Natural killer cell treated with Interleukin-12 subunit alpha and Interleukin-12 subunit beta and Interleukin-15 and Interleukin-18, amount 100 ng/mL, for 72 hours (primary cell): ENCODE measurements around the gene GUCY1A1. TPM values are rescaled to one million over a fixed set of nuclear protein-coding genes. Genes with fewer than 3 reads are reported as not detected.

ENCODE experiments used
- ATAC-seq, 2 donors: fragments of 150-1000 bp; cut with Tn5 transposase in 1 of 2; sonication (Bioruptor Pico), chemical (Tn5 transposase) in 1 of 2; 2 replicates each; pipeline ENCODE4 v1.10.0; 2021
- DNase-seq: peaks from one replicate; pipeline ENCODE4 v3.0.0; 2022; ENCODE audit warnings: low spot score
- H3K27ac Mint-ChIP-seq, 2 donors: 1 replicate in 1 of 2; 2 replicates in 1 of 2; pipeline ENCODE4 v1.8.0; 2022; ENCODE audit warnings: mixed read lengths in 2 of 2, mild to moderate bottlenecking in 1 of 2, moderate library complexity in 1 of 2
- H3K27me3 Mint-ChIP-seq, 2 donors: 1 replicate in 1 of 2; 2 replicates in 1 of 2; pipeline ENCODE4 v1.8.0; 2022; ENCODE audit warnings: mixed read lengths in 2 of 2
- H3K36me3 Mint-ChIP-seq: one replicate; pipeline ENCODE4 v1.8.0; 2022; ENCODE audit warnings: mixed read lengths
- H3K4me1 Mint-ChIP-seq, 2 donors: 1 replicate in 1 of 2; 2 replicates in 1 of 2; pipeline ENCODE4 v1.8.0; 2022; ENCODE audit warnings: low read depth in 2 of 2, mixed read lengths in 2 of 2, mild to moderate bottlenecking in 1 of 2
- H3K4me3 Mint-ChIP-seq: one replicate; pipeline ENCODE4 v1.8.0; 2022; ENCODE audit warnings: mixed read lengths
- H3K9me3 Mint-ChIP-seq: 2 replicates; pipeline ENCODE4 v1.8.0; 2022; ENCODE audit warnings: mixed read lengths
- total RNA-seq, 2 donors: library from RNA; stranded (reverse); gene quantifications; one replicate each; pipeline ENCODE4 v1.2.3, GENCODE V29; 2022

GUCY1A1 gene
- total RNA-seq, 2 donors from 2014 or later = 0.64 to 0.95 TPM

- no peaks in the 10 kb centered on the region for H3K4me1 Mint-ChIP-seq
- DNase-seq (no peak), ATAC-seq (no peak)
- H3K9me3 Mint-ChIP-seq = no peaks in the 10 kb centered on the region
- no peak overlapping the region for H3K27ac Mint-ChIP-seq
- H3K4me3 Mint-ChIP-seq = no peak overlapping the region
- H3K27me3 Mint-ChIP-seq = no peaks in the 10 kb centered on the region
- H3K36me3 Mint-ChIP-seq = no peaks in the 10 kb centered on the region
These were observed 43.3 kb downstream of the GUCY1A1 start for GRCh38 chr4:155709918-155710317.

DNA sequence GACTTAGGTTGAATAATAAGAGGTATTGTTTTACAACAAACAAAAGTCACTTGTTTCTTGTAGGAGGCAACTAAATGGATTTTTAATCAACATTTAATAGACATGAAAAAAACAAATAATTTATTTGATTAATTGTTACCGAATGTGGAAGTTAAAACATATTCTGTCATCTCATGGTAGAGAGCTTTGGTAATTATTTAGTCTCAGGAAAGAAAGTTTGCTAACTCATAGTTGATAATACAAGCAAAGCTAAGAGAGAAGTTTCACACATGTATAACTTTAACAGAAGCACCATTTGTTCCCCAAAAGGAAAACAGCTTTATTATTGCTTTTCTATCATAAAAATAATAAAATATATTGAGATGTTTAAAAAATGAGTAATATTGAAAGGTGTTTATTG is 44.9 kb downstream of the GUCY1A1 start:
- H3K9me3 Mint-ChIP-seq = no peaks in the 10 kb centered on the region
- H3K27ac Mint-ChIP-seq = no peak overlapping the region
- no peak overlapping the region for H3K4me3 Mint-ChIP-seq
- H3K36me3 Mint-ChIP-seq = no peaks in the 10 kb centered on the region
- H3K27me3 Mint-ChIP-seq = no peaks in the 10 kb centered on the region
- ATAC-seq (no peak), DNase-seq (no peak)
- no peaks in the 10 kb centered on the region for H3K4me1 Mint-ChIP-seq

DNA sequence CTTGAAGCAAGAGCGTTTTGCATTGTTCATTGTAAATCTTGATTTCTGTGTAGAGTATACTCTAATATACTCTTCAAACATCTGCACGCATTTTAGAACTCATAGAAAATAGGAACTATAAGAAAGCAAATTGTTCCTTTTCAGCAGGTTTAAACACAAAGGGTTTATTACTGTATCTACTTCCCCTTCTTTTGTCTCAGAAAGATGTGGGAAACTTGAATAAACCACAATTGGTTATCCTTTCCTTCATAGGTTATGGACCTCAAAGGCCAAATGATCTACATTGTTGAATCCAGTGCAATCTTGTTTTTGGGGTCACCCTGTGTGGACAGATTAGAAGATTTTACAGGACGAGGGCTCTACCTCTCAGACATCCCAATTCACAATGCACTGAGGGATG is 46.2 kb downstream of the GUCY1A1 start:
- DNase-seq (no peak), ATAC-seq (no peak)
- H3K27me3 Mint-ChIP-seq = no peaks in the 10 kb centered on the region
- no peak overlapping the region for H3K27ac Mint-ChIP-seq
- H3K36me3 Mint-ChIP-seq = no peaks in the 10 kb centered on the region
- no peaks in the 10 kb centered on the region for H3K4me1 Mint-ChIP-seq
- no peak overlapping the region for H3K4me3 Mint-ChIP-seq
- H3K9me3 Mint-ChIP-seq = no peaks in the 10 kb centered on the region

- no peak for ATAC-seq
- H3K27me3 Mint-ChIP-seq = no peaks in the 10 kb centered on the region
- no peaks in the 10 kb centered on the region for H3K9me3 Mint-ChIP-seq
- H3K36me3 Mint-ChIP-seq = no peaks in the 10 kb centered on the region
- H3K4me3 Mint-ChIP-seq = no peak overlapping the region
- no peaks in the 10 kb centered on the region for H3K4me1 Mint-ChIP-seq
- DNase-seq = no peak
- H3K27ac Mint-ChIP-seq = no peak overlapping the region
These were observed 47.3 kb downstream of the GUCY1A1 start for GRCh38 chr4:155713911-155714310.

- DNase-seq (no peak), ATAC-seq (no peak)
- Mint-ChIP-seq H3K9me3 (no peaks in the 10 kb centered on the region), H3K4me3 (no peak overlapping the region), H3K36me3 (no peaks in the 10 kb centered on the region), H3K4me1 (no peaks in the 10 kb centered on the region), H3K27ac (no peak overlapping the region), H3K27me3 (no peaks in the 10 kb centered on the region)
These were observed 55.7 kb downstream of the GUCY1A1 start for GRCh38 chr4:155722336-155722735.

DNA sequence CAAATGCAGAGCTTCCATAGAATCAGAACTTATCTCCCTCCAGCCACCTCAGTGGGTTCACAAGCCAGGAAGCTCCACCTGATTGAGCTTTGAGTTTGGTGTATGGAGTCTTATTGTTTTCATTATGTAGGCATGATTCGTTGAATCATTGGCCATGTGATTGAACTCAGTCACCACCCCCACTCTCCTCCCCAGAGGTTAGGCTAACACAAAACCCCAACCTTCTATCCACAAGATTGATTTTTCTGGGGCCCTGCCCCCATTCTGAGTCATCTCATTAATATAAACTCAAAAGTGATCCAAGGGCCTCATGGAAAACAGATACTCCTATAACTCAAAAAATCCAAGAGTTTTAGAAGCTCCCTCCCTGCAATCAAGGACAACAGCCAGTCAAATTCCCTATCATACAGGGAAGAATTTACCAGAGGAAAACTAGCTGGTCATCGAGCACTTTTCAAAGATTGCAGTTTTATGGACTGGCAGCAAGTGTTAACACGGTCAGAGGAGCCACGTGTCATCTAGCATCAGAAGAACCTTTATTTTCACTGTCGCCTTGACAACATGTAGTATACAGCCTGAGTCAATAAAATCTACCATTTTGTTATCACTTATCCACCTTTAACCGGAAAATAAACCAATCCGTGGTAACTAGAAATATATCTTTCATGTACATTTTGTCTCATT is 56.3 kb downstream of the GUCY1A1 start:
- H3K36me3 Mint-ChIP-seq = no peaks in the 10 kb centered on the region

GRCh38 chr4:155724731-155725130 is 58.1 kb downstream of the GUCY1A1 start:
- H3K4me3 Mint-ChIP-seq = no peak overlapping the region
- H3K4me1 Mint-ChIP-seq = no peaks in the 10 kb centered on the region
- no peak overlapping the region for H3K27ac Mint-ChIP-seq
- no peaks in the 10 kb centered on the region for H3K36me3 Mint-ChIP-seq
- DNase-seq (no peak), ATAC-seq (no peak)
- H3K27me3 Mint-ChIP-seq = no peaks in the 10 kb centered on the region
- H3K9me3 Mint-ChIP-seq = no peaks in the 10 kb centered on the region

More for the DNA sequence above, 56.3 kb downstream of the GUCY1A1 start:
- no peaks in the 10 kb centered on the region for H3K9me3 Mint-ChIP-seq
- H3K27me3 Mint-ChIP-seq = no peaks in the 10 kb centered on the region
- no peak for ATAC-seq
- no peak for DNase-seq
- no peak overlapping the region for H3K27ac Mint-ChIP-seq
- H3K4me3 Mint-ChIP-seq = no peak overlapping the region
- H3K4me1 Mint-ChIP-seq = no peaks in the 10 kb centered on the region

DNA sequence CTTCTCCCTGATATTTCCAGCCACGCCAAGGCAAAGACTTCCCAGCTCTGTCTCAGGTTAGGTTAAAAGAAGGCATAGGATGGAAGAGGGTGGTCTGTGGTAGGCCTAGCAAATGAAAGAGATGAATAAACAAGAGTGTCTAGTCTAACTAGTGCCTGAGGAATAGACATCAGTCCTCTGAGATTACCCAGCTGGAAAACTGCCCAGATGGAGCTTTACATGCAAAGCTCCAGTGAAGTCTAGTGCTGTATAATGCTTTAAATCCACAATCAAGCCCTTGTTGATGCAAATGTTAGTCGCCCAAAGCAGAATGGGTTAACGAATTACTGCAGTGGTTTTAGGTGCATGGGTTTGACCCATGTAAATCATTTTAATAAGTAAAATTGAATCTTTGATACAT is 67.4 kb downstream of the GUCY1A1 start:
- Mint-ChIP-seq H3K27ac (no peak overlapping the region), H3K4me1 (no peaks in the 10 kb centered on the region), H3K36me3 (no peaks in the 10 kb centered on the region), H3K4me3 (no peak overlapping the region), H3K9me3 (no peaks in the 10 kb centered on the region), H3K27me3 (peaks cover 0 to 6% of the 10 kb centered on the region in 2 donors)
- DNase-seq = no peak
- no peak for ATAC-seq

DNA sequence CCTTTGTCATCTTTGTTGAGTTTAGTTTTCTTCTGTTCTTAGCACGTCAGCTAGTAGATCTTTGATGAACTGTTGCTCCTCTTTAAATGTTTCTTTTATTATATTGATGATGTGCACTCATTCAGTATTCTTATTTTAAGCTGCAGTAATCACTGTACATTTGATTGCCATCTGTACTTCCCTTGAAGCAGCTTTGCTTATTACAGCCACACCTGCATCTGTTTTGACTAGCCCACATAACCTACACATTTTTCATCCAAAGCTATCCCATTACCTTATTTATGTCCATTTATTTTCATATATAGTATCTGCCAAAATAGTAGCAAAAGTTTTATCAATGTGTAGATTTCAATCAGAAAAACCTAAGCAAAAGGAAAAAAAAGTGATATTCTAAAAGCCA is 68.3 kb downstream of the GUCY1A1 start:
- peaks cover 0 to 6% of the 10 kb centered on the region in 2 donors for H3K27me3 Mint-ChIP-seq
- ATAC-seq (no peak), DNase-seq (no peak)
- no peaks in the 10 kb centered on the region for H3K9me3 Mint-ChIP-seq
- no peaks in the 10 kb centered on the region for H3K36me3 Mint-ChIP-seq
- H3K4me1 Mint-ChIP-seq = no peaks in the 10 kb centered on the region
- no peak overlapping the region for H3K27ac Mint-ChIP-seq
- H3K4me3 Mint-ChIP-seq = no peak overlapping the region

DNA sequence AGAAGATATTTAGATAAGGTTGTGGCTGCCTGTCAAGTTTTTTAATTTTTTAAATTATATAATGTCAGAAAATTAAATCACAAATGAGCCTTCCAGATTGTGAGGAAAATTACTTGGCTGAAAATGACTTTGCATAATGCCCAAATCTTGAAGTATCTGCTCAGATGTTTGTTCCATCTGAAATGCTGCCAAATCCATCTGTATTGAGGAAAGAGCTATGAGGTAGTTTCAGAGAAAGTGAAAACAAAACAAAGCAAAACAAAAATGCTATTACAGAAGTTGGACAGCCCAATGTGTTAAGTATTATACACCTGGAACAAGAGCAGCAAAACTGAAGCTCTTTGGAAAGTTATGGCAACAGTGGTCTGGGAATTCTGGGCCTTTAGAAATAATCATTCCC is 68.8 kb downstream of the GUCY1A1 start:
- Mint-ChIP-seq H3K4me3 (no peak overlapping the region), H3K9me3 (no peaks in the 10 kb centered on the region), H3K4me1 (no peaks in the 10 kb centered on the region), H3K36me3 (no peaks in the 10 kb centered on the region), H3K27me3 (peaks cover 0 to 6% of the 10 kb centered on the region in 2 donors), H3K27ac (no peak overlapping the region)
- DNase-seq = no peak
- no peak for ATAC-seq

- Mint-ChIP-seq H3K4me1 (no peaks in the 10 kb centered on the region), H3K36me3 (no peaks in the 10 kb centered on the region), H3K9me3 (no peaks in the 10 kb centered on the region), H3K27me3 (peaks cover 0 to 6% of the 10 kb centered on the region in 2 donors), H3K27ac (no peak overlapping the region), H3K4me3 (no peak overlapping the region)
- DNase-seq = no peak
- no peak for ATAC-seq
These were observed 71.9 kb downstream of the GUCY1A1 start for GRCh38 chr4:155738548-155738947.

GRCh38 chr4:155741546-155741945 is 74.9 kb downstream of the GUCY1A1 start:
- DNase-seq (no peak), ATAC-seq (no peak)

DNA sequence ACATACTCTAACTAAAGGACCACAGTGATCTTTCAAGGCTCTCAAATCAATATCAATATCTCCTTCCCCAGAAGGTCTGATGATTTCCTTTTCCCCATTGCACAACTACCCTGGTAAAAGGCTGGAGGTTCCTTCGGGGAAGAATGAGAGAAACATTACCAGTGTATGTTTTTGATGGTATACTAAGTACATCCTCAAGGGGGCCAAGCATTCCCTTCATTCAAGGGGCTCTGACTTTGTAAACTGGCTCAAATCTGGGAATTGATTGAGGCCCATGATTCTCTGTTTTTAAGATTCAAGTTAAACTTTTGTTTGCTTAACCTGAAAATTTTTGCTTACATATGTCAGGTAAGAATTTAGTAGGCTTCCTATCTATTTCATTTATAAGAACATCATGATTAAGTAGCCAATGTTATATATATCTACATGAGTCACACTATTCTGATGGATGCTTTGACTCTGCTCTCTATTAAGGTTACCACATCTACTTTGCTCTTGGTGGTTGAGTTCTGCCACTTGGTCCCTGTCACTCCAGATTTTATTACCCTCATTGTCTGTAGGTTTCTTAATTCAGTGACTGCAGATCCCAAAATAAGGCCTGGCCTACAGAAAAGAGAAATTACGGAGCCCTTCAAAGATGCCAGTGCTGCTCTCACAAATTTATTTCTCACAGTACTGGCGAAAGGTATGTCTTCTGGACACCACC is 75.8 kb downstream of the GUCY1A1 start:
- no peak for DNase-seq
- no peaks in the 10 kb centered on the region for H3K9me3 Mint-ChIP-seq
- H3K4me3 Mint-ChIP-seq = no peak overlapping the region
- H3K4me1 Mint-ChIP-seq = no peaks in the 10 kb centered on the region
- H3K27ac Mint-ChIP-seq = no peak overlapping the region
- no peaks in the 10 kb centered on the region for H3K36me3 Mint-ChIP-seq
- no peak for ATAC-seq
- peaks cover 0 to 6% of the 10 kb centered on the region in 2 donors for H3K27me3 Mint-ChIP-seq

More at GRCh38 chr4:155741546-155741945, 74.9 kb downstream of the GUCY1A1 start:
- Mint-ChIP-seq H3K4me1 (no peaks in the 10 kb centered on the region), H3K9me3 (no peaks in the 10 kb centered on the region), H3K36me3 (no peaks in the 10 kb centered on the region), H3K27me3 (peaks cover 0 to 6% of the 10 kb centered on the region in 2 donors), H3K27ac (no peak overlapping the region), H3K4me3 (no peak overlapping the region)

GRCh38 chr4:155745984-155746383 is 79.3 kb downstream of the GUCY1A1 start:
- ATAC-seq (no peak), DNase-seq (no peak)
- no peak overlapping the region for H3K27ac Mint-ChIP-seq
- peaks cover 0 to 2% of the 10 kb centered on the region in 2 donors for H3K4me1 Mint-ChIP-seq
- H3K9me3 Mint-ChIP-seq = no peaks in the 10 kb centered on the region
- H3K27me3 Mint-ChIP-seq = no peaks in the 10 kb centered on the region
- H3K36me3 Mint-ChIP-seq = no peaks in the 10 kb centered on the region
- H3K4me3 Mint-ChIP-seq = no peak overlapping the region
